Activated T-helper 1 cell treated with anti-CD3 and anti-CD28 coated beads, Interleukin-12 subunit alpha, Interleukin-12 subunit beta, Interleukin-2, Interleukin-4 antibody, amounts not matched to agents 30 ng/mL and 10 ng/mL and 1 ng/mL, durations not matched to agents 14 hours and 24 hours and 36 hours (primary cell): ENCODE measurements around the gene RAB11FIP4. TPM values are rescaled to one million over a fixed set of nuclear protein-coding genes. Genes with fewer than 3 reads are reported as not detected.

Experiments
- DNase-seq: peaks from one replicate; pipeline ENCODE4 v3.0.0; 2021; ENCODE audit warnings: low spot score
- H3K27ac Mint-ChIP-seq: one replicate; pipeline ENCODE4 v1.8.0; 2021; ENCODE audit warnings: mild to moderate bottlenecking, mixed read lengths
- H3K27me3 Mint-ChIP-seq: one replicate; pipeline ENCODE4 v1.8.0; 2022; ENCODE audit warnings: mild to moderate bottlenecking, moderate library complexity, mixed read lengths; ENCODE audit not compliant: insufficient read depth
- H3K36me3 Mint-ChIP-seq: one replicate; pipeline ENCODE4 v1.8.0; 2021; ENCODE audit warnings: low read depth, mixed read lengths
- H3K4me1 Mint-ChIP-seq: one replicate; pipeline ENCODE4 v1.8.0; 2021; ENCODE audit warnings: low read depth, mixed read lengths
- H3K4me3 Mint-ChIP-seq: one replicate; pipeline ENCODE4 v1.8.0; 2021; ENCODE audit warnings: mild to moderate bottlenecking, moderate library complexity, mixed read lengths
- H3K9me3 Mint-ChIP-seq: one replicate; pipeline ENCODE4 v1.8.0; 2021; ENCODE audit warnings: mixed read lengths
- intact Hi-C: fragments of 100-400 bp; cut with micrococcal nuclease; formaldehyde crosslinking; loops from one replicate; pipeline ENCODE4 v1.15.1; 2024
- total RNA-seq: library from RNA; stranded (reverse); gene quantifications from 2 replicates; pipeline ENCODE4 v1.2.3, GENCODE V29; 2022

The RAB11FIP4 gene
- total RNA-seq, 1 donor from 2014 or later = 28.7 TPM

DNA sequence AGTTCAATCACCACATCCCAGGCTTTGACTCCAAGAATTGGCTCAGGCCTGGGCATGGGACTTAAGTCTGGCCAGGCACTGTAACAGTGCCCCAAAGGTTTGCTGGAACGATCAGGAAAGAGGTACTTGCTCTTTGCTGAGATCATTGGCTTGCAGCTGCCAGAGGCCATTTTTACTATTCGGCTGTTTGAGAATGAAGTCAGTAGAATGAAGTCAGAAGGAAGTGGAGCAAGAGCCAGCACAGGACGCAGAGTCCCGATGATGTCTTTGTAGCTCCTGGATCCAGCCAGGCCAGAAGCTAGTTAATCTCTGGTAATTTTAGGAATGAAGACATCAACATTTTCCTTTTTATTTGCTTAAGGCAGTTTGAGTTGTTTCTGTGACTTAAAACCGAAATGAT lies 195.5 kb downstream of the RAB11FIP4 start:
- Mint-ChIP-seq H3K27ac (no peak overlapping the region), H3K36me3 (no peaks in the 10 kb centered on the region), H3K4me1 (no peaks in the 10 kb centered on the region), H3K27me3 (peaks cover 2% of the 10 kb centered on the region), H3K9me3 (no peaks in the 10 kb centered on the region), H3K4me3 (no peak overlapping the region)
- DNase-seq = no peak
- intact Hi-C loops = no loop called here

DNA sequence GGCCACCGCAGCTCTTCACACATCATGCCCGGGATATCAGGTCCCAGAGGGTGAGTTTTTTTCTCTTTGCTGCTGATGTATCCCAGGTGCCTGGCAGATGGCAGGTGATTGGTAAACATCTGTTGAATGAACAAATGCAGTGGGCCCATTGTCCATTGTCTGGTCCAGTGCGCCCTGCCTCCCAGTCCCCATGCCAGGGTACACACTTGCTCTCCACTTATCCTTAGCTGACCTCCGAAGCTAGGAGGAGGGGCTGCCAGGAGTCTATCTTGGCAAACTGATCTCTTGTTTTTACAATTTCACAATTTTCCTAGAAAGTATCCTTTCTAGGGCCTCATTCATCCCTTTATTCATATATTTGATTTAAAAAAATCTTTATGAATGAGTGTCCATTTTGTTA lies 196.0 kb downstream of the RAB11FIP4 start:
- intact Hi-C loops = no loop called here
- Mint-ChIP-seq H3K27me3 (peaks cover 2% of the 10 kb centered on the region), H3K4me3 (no peak overlapping the region), H3K36me3 (no peaks in the 10 kb centered on the region), H3K27ac (no peak overlapping the region), H3K4me1 (no peaks in the 10 kb centered on the region), H3K9me3 (no peaks in the 10 kb centered on the region)
- no peak for DNase-seq

Other genes with a start within 250 kb of the RAB11FIP4 start
- gene OMG, start 94.4 kb upstream of the RAB11FIP4 start, total RNA-seq = 0.10 TPM in 2 replicates
- 21.7 and 25.1 TPM in 2 replicates for gene EVI2B, start 77.6 kb upstream of the RAB11FIP4 start, total RNA-seq
- gene EVI2A, start 70.1 kb upstream of the RAB11FIP4 start, total RNA-seq = 46.3 and 47.9 TPM in 2 replicates